ENCODE measurements around the gene SORL1-AS1.

Gene SORL1-AS1

GRCh38 chr11:121463689-121464335, 11.0 kb upstream of the SORL1-AS1 start:
- DNase-seq, result no peak
- Histone ChIP-seq H3K27me3 (ENCODE audit: control insufficient read depth, insufficient read depth, low read length) (no peaks in the 10 kb centered on the region), H3K27ac (ENCODE audit: low read length) (no peak overlapping the region), H3K36me3 (ENCODE audit: control insufficient read depth, insufficient read depth, low read length) (no peaks in the 10 kb centered on the region), H3K4me3 (ENCODE audit: low read length) (no peak overlapping the region), H3K4me1 (ENCODE audit: control insufficient read depth, insufficient read depth, low read length) (peaks cover 53% of the 10 kb centered on the region), H3K9me3 (ENCODE audit: control insufficient read depth, low read depth, low read length) (no peaks in the 10 kb centered on the region)
- 100% methylated on average over 1 of the region's 6 CpGs for WGBS (ENCODE audit: insufficient coverage, low lambda C conversion rate)

GRCh38 chr11:121461843-121462242, 9.1 kb upstream of the SORL1-AS1 start:
- no peak overlapping the region for H3K4me3 ChIP-seq (ENCODE audit: low read length)
- no peak overlapping the region for H3K27ac ChIP-seq (ENCODE audit: low read length)
- peaks cover 47% of the 10 kb centered on the region for H3K4me1 ChIP-seq (ENCODE audit: control insufficient read depth, insufficient read depth, low read length)
- DNase-seq, result no peak
- H3K9me3 ChIP-seq (ENCODE audit: control insufficient read depth, low read depth, low read length), result no peaks in the 10 kb centered on the region
- H3K36me3 ChIP-seq (ENCODE audit: control insufficient read depth, insufficient read depth, low read length), result no peaks in the 10 kb centered on the region
- H3K27me3 ChIP-seq (ENCODE audit: control insufficient read depth, insufficient read depth, low read length), result no peaks in the 10 kb centered on the region
- no CpG with 5 or more reads among the region's 7 CpGs for WGBS (ENCODE audit: insufficient coverage, low lambda C conversion rate)

DNA sequence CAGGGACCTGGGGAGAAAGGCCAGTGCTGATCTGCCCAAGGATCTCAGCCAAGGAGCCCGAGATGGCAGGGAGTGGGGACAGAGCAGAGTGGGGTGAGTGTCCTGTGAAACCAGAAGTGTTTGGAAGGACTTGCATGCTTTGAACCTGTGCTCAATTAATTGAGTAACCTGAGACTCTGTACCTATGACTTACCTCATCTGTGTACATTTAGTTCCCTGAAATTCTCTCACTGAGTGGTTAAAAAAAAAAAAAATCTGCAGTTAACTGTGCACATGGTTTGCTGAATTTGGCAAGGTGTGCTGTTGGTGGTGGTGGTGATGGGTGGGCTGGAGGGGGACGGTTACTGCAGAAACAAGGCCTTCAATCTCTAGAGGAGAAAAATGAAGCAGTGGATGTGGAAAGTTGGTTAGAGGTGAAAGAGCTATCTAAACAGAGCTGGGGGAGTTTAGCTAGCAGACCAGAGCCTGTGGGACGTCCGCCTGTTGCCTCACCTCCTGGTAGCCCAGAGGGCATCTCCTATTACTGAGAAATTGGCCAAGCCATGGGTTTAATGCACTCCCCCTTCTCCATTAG, 8.3 kb upstream of the SORL1-AS1 start:
- DNase-seq, result peak; percentile 50 to 80
- Histone ChIP-seq H3K4me1 (ENCODE audit: control insufficient read depth, insufficient read depth, low read length) (peaks cover 39% of the 10 kb centered on the region), H3K27ac (ENCODE audit: low read length) (peak overlapping the region; percentile 69)

GRCh38 chr11:121459413-121460017, 6.7 kb upstream of the SORL1-AS1 start:
- H3K4me1 ChIP-seq (ENCODE audit: control insufficient read depth, insufficient read depth, low read length), result peaks cover 33% of the 10 kb centered on the region

More for the DNA sequence above, 8.3 kb upstream of the SORL1-AS1 start:
- Histone ChIP-seq H3K4me3 (ENCODE audit: low read length) (no peak overlapping the region), H3K27me3 (ENCODE audit: control insufficient read depth, insufficient read depth, low read length) (no peaks in the 10 kb centered on the region), H3K9me3 (ENCODE audit: control insufficient read depth, low read depth, low read length) (no peaks in the 10 kb centered on the region), H3K36me3 (ENCODE audit: control insufficient read depth, insufficient read depth, low read length) (no peaks in the 10 kb centered on the region)
- WGBS (ENCODE audit: insufficient coverage, low lambda C conversion rate), result 86% methylated on average over 1 of the region's 4 CpGs

GRCh38 chr11:121458551-121458950, 5.8 kb upstream of the SORL1-AS1 start:
- Histone ChIP-seq H3K4me3 (ENCODE audit: low read length) (no peak overlapping the region), H3K36me3 (ENCODE audit: control insufficient read depth, insufficient read depth, low read length) (no peaks in the 10 kb centered on the region), H3K9me3 (ENCODE audit: control insufficient read depth, low read depth, low read length) (no peaks in the 10 kb centered on the region), H3K27ac (ENCODE audit: low read length) (peak overlapping the region; percentile 49), H3K27me3 (ENCODE audit: control insufficient read depth, insufficient read depth, low read length) (no peaks in the 10 kb centered on the region), H3K4me1 (ENCODE audit: control insufficient read depth, insufficient read depth, low read length) (peaks cover 30% of the 10 kb centered on the region)
- DNase-seq, result no peak
- WGBS (ENCODE audit: insufficient coverage, low lambda C conversion rate), result 94% methylated on average over 3 of the region's 9 CpGs

More at GRCh38 chr11:121459413-121460017, 6.7 kb upstream of the SORL1-AS1 start:
- WGBS (ENCODE audit: insufficient coverage, low lambda C conversion rate), result no CpG with 5 or more reads among the region's 7 CpGs
- DNase-seq, result peak; percentile 49 to 73
- Histone ChIP-seq H3K36me3 (ENCODE audit: control insufficient read depth, insufficient read depth, low read length) (no peaks in the 10 kb centered on the region), H3K9me3 (ENCODE audit: control insufficient read depth, low read depth, low read length) (no peaks in the 10 kb centered on the region), H3K27me3 (ENCODE audit: control insufficient read depth, insufficient read depth, low read length) (no peaks in the 10 kb centered on the region), H3K4me3 (ENCODE audit: low read length) (no peak overlapping the region), H3K27ac (ENCODE audit: low read length) (peak overlapping the region; percentile 49)

GRCh38 chr11:121456816-121457431, 4.2 kb upstream of the SORL1-AS1 start:
- no peak for DNase-seq
- Histone ChIP-seq H3K27ac (ENCODE audit: low read length) (no peak overlapping the region), H3K27me3 (ENCODE audit: control insufficient read depth, insufficient read depth, low read length) (no peaks in the 10 kb centered on the region), H3K4me3 (ENCODE audit: low read length) (no peak overlapping the region), H3K36me3 (ENCODE audit: control insufficient read depth, insufficient read depth, low read length) (no peaks in the 10 kb centered on the region), H3K4me1 (ENCODE audit: control insufficient read depth, insufficient read depth, low read length) (peaks cover 32% of the 10 kb centered on the region), H3K9me3 (ENCODE audit: control insufficient read depth, low read depth, low read length) (no peaks in the 10 kb centered on the region)
- whole genome bisulfite sequencing (ENCODE audit: insufficient coverage, low lambda C conversion rate), result 93% methylated on average over 2 of the region's 11 CpGs

DNA sequence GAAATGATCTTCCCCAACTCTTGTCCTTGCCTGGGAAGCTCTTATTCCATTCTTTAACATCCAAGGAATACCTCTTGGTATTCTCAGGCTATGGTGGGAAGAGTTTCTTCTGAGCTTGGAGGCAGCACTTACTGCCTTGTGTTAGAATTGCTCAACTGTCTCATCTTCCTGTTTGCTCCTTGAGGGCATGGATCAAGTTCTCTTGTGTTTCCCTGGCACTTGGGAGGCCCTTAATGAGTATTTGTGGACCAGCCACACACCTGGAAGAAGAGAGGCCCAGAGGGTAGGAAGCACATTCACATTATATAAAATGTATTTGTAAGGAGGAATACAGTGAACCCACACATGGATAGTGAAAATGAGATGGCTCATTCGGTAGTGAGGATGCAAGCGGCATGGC, 3.4 kb upstream of the SORL1-AS1 start:
- Histone ChIP-seq H3K36me3 (ENCODE audit: control insufficient read depth, insufficient read depth, low read length) (no peaks in the 10 kb centered on the region), H3K4me1 (ENCODE audit: control insufficient read depth, insufficient read depth, low read length) (peaks cover 29% of the 10 kb centered on the region), H3K27ac (ENCODE audit: low read length) (peak overlapping the region; percentile 1), H3K9me3 (ENCODE audit: control insufficient read depth, low read depth, low read length) (no peaks in the 10 kb centered on the region), H3K4me3 (ENCODE audit: low read length) (no peak overlapping the region), H3K27me3 (ENCODE audit: control insufficient read depth, insufficient read depth, low read length) (no peaks in the 10 kb centered on the region)
- peak in 1 of 2 donors; percentile 60 for DNase-seq
- no CpG with 5 or more reads among the region's 2 CpGs for WGBS (ENCODE audit: insufficient coverage, low lambda C conversion rate)

- Histone ChIP-seq H3K4me1 (ENCODE audit: control insufficient read depth, insufficient read depth, low read length) (peaks cover 29% of the 10 kb centered on the region), H3K27ac (ENCODE audit: low read length) (no peak overlapping the region), H3K36me3 (ENCODE audit: control insufficient read depth, insufficient read depth, low read length) (no peaks in the 10 kb centered on the region), H3K4me3 (ENCODE audit: low read length) (no peak overlapping the region), H3K27me3 (ENCODE audit: control insufficient read depth, insufficient read depth, low read length) (no peaks in the 10 kb centered on the region), H3K9me3 (ENCODE audit: control insufficient read depth, low read depth, low read length) (no peaks in the 10 kb centered on the region)
- no CpG with 5 or more reads among the region's 3 CpGs for WGBS (ENCODE audit: insufficient coverage, low lambda C conversion rate)
- no peak for DNase-seq
Measured at GRCh38 chr11:121455115-121455514, 2.3 kb upstream of the SORL1-AS1 start.

- no peak overlapping the region for H3K4me3 ChIP-seq (ENCODE audit: low read length)
- H3K27me3 ChIP-seq (ENCODE audit: control insufficient read depth, insufficient read depth, low read length), result no peaks in the 10 kb centered on the region
- WGBS (ENCODE audit: insufficient coverage, low lambda C conversion rate), result no CpG with 5 or more reads among the region's 6 CpGs
- peak in 1 of 2 donors; percentile 43 for DNase-seq
- H3K9me3 ChIP-seq (ENCODE audit: control insufficient read depth, low read depth, low read length), result no peaks in the 10 kb centered on the region
- H3K27ac ChIP-seq (ENCODE audit: low read length), result no peak overlapping the region
- no peaks in the 10 kb centered on the region for H3K36me3 ChIP-seq (ENCODE audit: control insufficient read depth, insufficient read depth, low read length)
- H3K4me1 ChIP-seq (ENCODE audit: control insufficient read depth, insufficient read depth, low read length), result peaks cover 20% of the 10 kb centered on the region
Measured at GRCh38 chr11:121453589-121454299, 977 bp upstream of the SORL1-AS1 start.

- Histone ChIP-seq H3K27me3 (ENCODE audit: control insufficient read depth, insufficient read depth, low read length) (no peaks in the 10 kb centered on the region), H3K36me3 (ENCODE audit: control insufficient read depth, insufficient read depth, low read length) (no peaks in the 10 kb centered on the region), H3K27ac (ENCODE audit: low read length) (peak within 1 kb of the TSS; percentile 72), H3K4me3 (ENCODE audit: low read length) (peak within 1 kb of the TSS; percentile 74), H3K9me3 (ENCODE audit: control insufficient read depth, low read depth, low read length) (no peaks in the 10 kb centered on the region), H3K4me1 (ENCODE audit: control insufficient read depth, insufficient read depth, low read length) (peaks cover 19% of the 10 kb centered on the region)
- WGBS (ENCODE audit: insufficient coverage, low lambda C conversion rate), result no CpG with 5 or more reads among the region's 89 CpGs
- DNase-seq, result peak; percentile 75 to 84
Measured at GRCh38 chr11:121451986-121452608, 670 bp downstream of the SORL1-AS1 start, which contains the start of gene SORL1. SORL1 (plus strand) TSS chr11:121452314; CDS start chr11:121452332, 18 bp downstream.
